Transverse colon (tissue), 4 donors: ENCODE results near the gene FBL. TPM values are rescaled to one million over a fixed set of nuclear protein-coding genes. Genes with fewer than 3 reads are reported as not detected.
A peak's percentile ranks its signal among the peaks of the same experiment; 100 is the strongest.

Experiments
- DNase-seq: peaks from one replicate; pipeline ENCODE4 v3.0.0-alpha.2; 2019
- H3K27ac ChIP-seq, 4 donors: fragments of 200-600 bp; sonication (generic); 2 replicates each; pipeline ENCODE4 v1.5.1; 2016 to 2018; ENCODE audit warnings: inconsistent platforms in 4 of 4
- H3K27me3 ChIP-seq: fragments of 200-600 bp; sonication (generic); 2 replicates; pipeline ENCODE4 v1.5.1; 2017; ENCODE audit warnings: inconsistent platforms
- H3K36me3 ChIP-seq, 4 donors: fragments of 200-600 bp; sonication (generic); 2 replicates each; pipeline ENCODE4 v1.5.1; 2017 to 2019; ENCODE audit warnings: inconsistent platforms in 4 of 4
- H3K4me1 ChIP-seq, 4 donors: fragments of 200-600 bp; sonication (generic); 2 replicates each; pipeline ENCODE4 v1.5.1; 2017 to 2020; ENCODE audit warnings: inconsistent platforms in 4 of 4
- H3K4me3 ChIP-seq, 4 donors: fragments of 200-600 bp; sonication (generic); 1 replicate in 1 of 4; 2 replicates in 3 of 4; pipeline versions ENCODE4 v1.5.1 to v1.6.1; 2017 to 2019; ENCODE audit warnings: inconsistent platforms in 4 of 4
- H3K9me3 ChIP-seq, 2 donors: fragments of 200-600 bp; sonication (generic); 2 replicates each; pipeline ENCODE4 v1.5.1; 2017 to 2019; ENCODE audit warnings: inconsistent platforms in 2 of 2
- CTCF ChIP-seq, 5 experiments: fragments of 200-600 bp in 3 of 5; fragments of 450-650 bp in 2 of 5; sonication (generic) in 3 of 5; IDR thresholded peaks; 1 replicate in 2 of 5; 2 replicates in 3 of 5; pipeline ENCODE4 v1.5.1; 2016 to 2017; ENCODE audit warnings: antibody characterized with exemption in 5 of 5, inconsistent platforms in 3 of 5, mild to moderate bottlenecking in 2 of 5, moderate library complexity in 1 of 5
- EP300 ChIP-seq: sonication (generic); formaldehyde crosslinking; IDR thresholded peaks from one replicate; pipeline ENCODE4 v1.6.1; 2017; ENCODE audit warnings: antibody characterized with exemption, low read depth
- POLR2A ChIP-seq: fragments of 450-650 bp; IDR thresholded peaks from one replicate; pipeline ENCODE4 v1.6.1; 2016; ENCODE audit warnings: antibody characterized with exemption, mild to moderate bottlenecking, moderate library complexity
- POLR2AphosphoS5 ChIP-seq, 3 donors: sonication (generic); formaldehyde crosslinking; IDR thresholded peaks; one replicate each; pipeline ENCODE4 v1.6.1; 2016; ENCODE audit warnings: antibody characterized with exemption in 3 of 3
- WGBS, 2 donors: methylation state at CpG; one replicate each; pipeline ENCODE4 v1.1.5; 2018; ENCODE audit warnings: low coverage in 1 of 2; 5-methylcytosine and 5-hydroxymethylcytosine counted together
- in situ Hi-C, 4 donors: fragments of 200-750 bp; cut with MboI; loops; one replicate each; pipeline versions ENCODE4 v1.15.0 to v1.15.1; 2017; ENCODE audit warnings: low sequenced_read_pairs in 3 of 4, low pct_ligation_motif_present in 1 of 4, low pct_unique_long_range_greater_than_20kb in 1 of 4
- intact Hi-C: fragments of 100-400 bp; cut with DNase I; formaldehyde crosslinking; loops from one replicate; pipeline ENCODE4 v1.15.1; 2023; ENCODE audit warnings: low total_unique reads
- total RNA-seq, 4 donors: library from RNA; depleted of rRNA; stranded (reverse); fragments of >200 nt; gene quantifications; one replicate each; pipeline ENCODE4 v1.1.0, GENCODE V29; 2016

Gene FBL
- total RNA-seq, 4 donors from 2014 or later, result 20.6 to 107 (median 62.6) TPM

- Histone ChIP-seq H3K4me1 (peaks cover 9 to 16% (median 12%) of the 10 kb centered on the region in 4 donors), H3K27me3 (no peaks in the 10 kb centered on the region), H3K4me3 (no peak overlapping the region), H3K27ac (no peak overlapping the region), H3K36me3 (peaks cover 0 to 32% (median 12%) of the 10 kb centered on the region in 4 donors), H3K9me3 (no peaks in the 10 kb centered on the region)
- TF ChIP-seq POLR2AphosphoS5 (IDR thresholded peaks at IDR 0.05), result no peak
- no peak for TF ChIP-seq POLR2A
- intact Hi-C loops (no loop called here), in situ Hi-C loops (no loop called here)
- no peak for DNase-seq
Observed at GRCh38 chr19:39830847-39831246, 15.3 kb downstream of the FBL start.

GRCh38 chr19:39830406-39830805 lies 15.8 kb downstream of the FBL start:
- no peak overlapping the region for H3K4me3 ChIP-seq
- TF ChIP-seq EP300 (no peak), CTCF (IDR thresholded peaks at IDR 0.05) (no peak), POLR2A (no peak), POLR2AphosphoS5 (IDR thresholded peaks at IDR 0.05) (no peak)
- in situ Hi-C loops (no loop called here), intact Hi-C loops (no loop called here)
- no peaks in the 10 kb centered on the region for H3K9me3 ChIP-seq
- no peaks in the 10 kb centered on the region for H3K27me3 ChIP-seq
- peaks cover 0 to 34% (median 12%) of the 10 kb centered on the region in 4 donors for H3K36me3 ChIP-seq
- 94% methylated on average over 18 of the region's 18 CpGs; no CpG with 5 or more reads in 1 of the 2 donors for WGBS, 2 donors
- no peak for DNase-seq
- no peak overlapping the region for H3K27ac ChIP-seq
- H3K4me1 ChIP-seq, result peaks cover 9 to 16% (median 12%) of the 10 kb centered on the region in 4 donors

- H3K36me3 ChIP-seq, result peaks cover 0 to 34% (median 10%) of the 10 kb centered on the region in 4 donors
- H3K27ac ChIP-seq, result no peak overlapping the region
- intact Hi-C loops, result no loop called here
- no peak for TF ChIP-seq POLR2A
- no peak overlapping the region for H3K4me3 ChIP-seq
- in situ Hi-C loops, result no loop called here
- 90 to 94% methylated on average over 5 to 10 of the region's 10 CpGs for WGBS, 2 donors
- no peaks in the 10 kb centered on the region for H3K9me3 ChIP-seq
- H3K27me3 ChIP-seq, result no peaks in the 10 kb centered on the region
- H3K4me1 ChIP-seq, result peaks cover 14 to 21% (median 17%) of the 10 kb centered on the region in 4 donors
- DNase-seq, result no peak
Observed at GRCh38 chr19:39829702-39830275, 16.4 kb downstream of the FBL start.

- WGBS, 2 donors, result 64 to 77% methylated on average over 4 to 5 of the region's 5 CpGs
- TF ChIP-seq CTCF (IDR thresholded peaks at IDR 0.05), result no peak
- TF ChIP-seq POLR2A, result no peak
- TF ChIP-seq EP300, result no peak
- TF ChIP-seq POLR2AphosphoS5 (IDR thresholded peaks at IDR 0.05), result no peak
- Histone ChIP-seq H3K4me3 (no peak overlapping the region), H3K9me3 (no peaks in the 10 kb centered on the region), H3K27me3 (no peaks in the 10 kb centered on the region), H3K36me3 (peaks cover 0 to 34% (median 10%) of the 10 kb centered on the region in 4 donors), H3K4me1 (peaks cover 16 to 25% (median 21%) of the 10 kb centered on the region in 4 donors), H3K27ac (no peak overlapping the region)
- DNase-seq, result no peak
- in situ Hi-C loops, result no loop called here
- intact Hi-C loops, result no loop called here
Observed at GRCh38 chr19:39828654-39829032, 17.5 kb downstream of the FBL start.

- in situ Hi-C loops, result no loop called here
- 80 to 81% methylated on average over 2 to 24 of the region's 26 CpGs for WGBS, 2 donors
- H3K9me3 ChIP-seq, result no peaks in the 10 kb centered on the region
Observed at GRCh38 chr19:39828015-39828653, 18.0 kb downstream of the FBL start.

More at GRCh38 chr19:39828015-39828653, 18.0 kb downstream of the FBL start:
- peaks cover 18 to 25% (median 24%) of the 10 kb centered on the region in 4 donors for H3K4me1 ChIP-seq
- peak; percentile 38 for DNase-seq
- no peaks in the 10 kb centered on the region for H3K27me3 ChIP-seq
- peaks cover 0 to 34% (median 10%) of the 10 kb centered on the region in 4 donors for H3K36me3 ChIP-seq
- H3K4me3 ChIP-seq, result no peak overlapping the region
- no peak overlapping the region for H3K27ac ChIP-seq
- intact Hi-C loops, result no loop called here
- TF ChIP-seq POLR2AphosphoS5 (IDR thresholded peaks at IDR 0.05) (no peak), EP300 (no peak), POLR2A (no peak), CTCF (IDR thresholded peaks at IDR 0.05) (no peak)
